Measurements from ENCODE around the gene AKAP13. TPM values are rescaled to one million over a fixed set of nuclear protein-coding genes. Genes with fewer than 3 reads are reported as not detected.

Gene AKAP13
- polyA plus RNA-seq, 1 of the 3 experiments (the other 2 are of a cell fraction): 8.4 TPM

GRCh38 chr15:85498471-85498870 lies 118.1 kb downstream of the AKAP13 start (continued):
- no peak for TF ChIP-seq TAF1 (IDR thresholded peaks at IDR 0.05; ENCODE audit: borderline replicate concordance, low read depth, low read length)
- no peak for TF ChIP-seq NFIC (IDR thresholded peaks at IDR 0.05; ENCODE audit: borderline replicate concordance)
- no peak for TF ChIP-seq YY1 (IDR thresholded peaks at IDR 0.05; ENCODE audit: low read depth)
- TF ChIP-seq POLR2AphosphoS5 (IDR thresholded peaks at IDR 0.05; ENCODE audit: low read depth, low read length): no peak

GRCh38 chr15:85499371-85499887 lies 119.0 kb downstream of the AKAP13 start:
- Histone ChIP-seq H3K79me2 (ENCODE audit: insufficient read depth) (peaks cover 40% of the 10 kb centered on the region), H3K4me1 (ENCODE audit: control insufficient read depth in 1 of 2, insufficient read depth in 2 of 2, low read depth in 1 of 2, low read length in 1 of 2) (peaks cover 3 to 51% of the 10 kb centered on the region in 2 experiments; a peak in 3 of 4 replicates), H3K27me3 (ENCODE audit: insufficient read depth) (no peaks in the 10 kb centered on the region), H3K4me3 (ENCODE audit: low read depth in 2 of 2, low read length in 1 of 2) (no peak overlapping the region), H3K9me3 (no peaks in the 10 kb centered on the region), H3K27ac (ENCODE audit: low read depth in 2 of 2, low read length in 1 of 2) (peak overlapping the region in 1 of 2 experiments; percentile 73; a peak in 2 of 4 replicates), H3K36me3 (replicated peaks in 1 of 2; ENCODE audit: control insufficient read depth in 1 of 2, insufficient read depth in 2 of 2, low read length in 1 of 2) (no peaks in the 10 kb centered on the region), H2AFZ (ENCODE audit: low read depth) (no peak overlapping the region), H3K9me2 (no peaks in the 10 kb centered on the region), H3K4me2 (no peak overlapping the region), H4K20me1 (ENCODE audit: insufficient read depth) (peaks cover 4% of the 10 kb centered on the region), H3K9ac (no peak overlapping the region), H3F3A (replicated peaks; ENCODE audit: insufficient read depth) (peaks cover 4% of the 10 kb centered on the region)
- POLR2A ChIA-PET: no interaction called here
- 74% methylated on average over 7 of the region's 7 CpGs for WGBS (ENCODE audit: low lambda C conversion rate)
- CTCF ChIA-PET: interaction anchor here (1.7 to 10.5 kb wide), 2 partner anchors 11 to 203 kb away, joined by 11 to 97 read pairs; no protein-coding TSS in a partner anchor
- TF ChIP-seq PBX3 (IDR thresholded peaks at IDR 0.05): no peak
- no peak for TF ChIP-seq EP300 (IDR thresholded peaks at IDR 0.05; ENCODE audit: borderline replicate concordance in 1 of 2, low read depth in 1 of 2, low read length in 1 of 2)
- no peak for TF ChIP-seq ZBTB33 (IDR thresholded peaks at IDR 0.05; ENCODE audit: borderline replicate concordance, low read depth)
- TF ChIP-seq RAD21 (IDR thresholded peaks at IDR 0.05; ENCODE audit: low read length): no peak
- TF ChIP-seq USF2 (IDR thresholded peaks at IDR 0.05; ENCODE audit: borderline replicate concordance, low read depth, low read length): no peak
- DNase-seq: no peak

- H3K27me3 ChIP-seq (ENCODE audit: insufficient read depth): no peaks in the 10 kb centered on the region
- no peaks in the 10 kb centered on the region for H3K9me3 ChIP-seq
- H3K9me2 ChIP-seq: no peaks in the 10 kb centered on the region
- TF ChIP-seq RAD21 (IDR thresholded peaks at IDR 0.05; ENCODE audit: low read length): no peak
- no peak for TF ChIP-seq YY1 (IDR thresholded peaks at IDR 0.05; ENCODE audit: low read depth)
- no peak for TF ChIP-seq MXI1 (IDR thresholded peaks at IDR 0.05; ENCODE audit: low read depth, low read length)
- TF ChIP-seq GATA2 (CRISPR knock-in tag; IDR thresholded peaks at IDR 0.05): no peak
- no peak for TF ChIP-seq USF2 (IDR thresholded peaks at IDR 0.05; ENCODE audit: borderline replicate concordance, low read depth, low read length)
- no peak for TF ChIP-seq USF1 (IDR thresholded peaks at IDR 0.05; ENCODE audit: borderline replicate concordance, low read depth)
- no peak overlapping the region for H3K4me2 ChIP-seq
- H3K4me3 ChIP-seq (ENCODE audit: low read depth in 2 of 2, low read length in 1 of 2): no peak overlapping the region
- H2AFZ ChIP-seq (ENCODE audit: low read depth): no peak overlapping the region
- H3K27ac ChIP-seq (ENCODE audit: low read depth in 2 of 2, low read length in 1 of 2): peak overlapping the region in 1 of 2 experiments; percentile 73; a peak in 2 of 4 replicates
- peaks cover 5% of the 10 kb centered on the region for H4K20me1 ChIP-seq (ENCODE audit: insufficient read depth)
- no peak overlapping the region for H3K9ac ChIP-seq
- WGBS (ENCODE audit: low lambda C conversion rate): 86% methylated on average over 6 of the region's 6 CpGs
- no peaks in the 10 kb centered on the region for H3K36me3 ChIP-seq (replicated peaks in 1 of 2; ENCODE audit: control insufficient read depth in 1 of 2, insufficient read depth in 2 of 2, low read length in 1 of 2)
- no peak for DNase-seq
- peaks cover 38% of the 10 kb centered on the region for H3K79me2 ChIP-seq (ENCODE audit: insufficient read depth)
- CTCF ChIA-PET: interaction anchor here (1.7 to 10.5 kb wide), 2 partner anchors 12 to 204 kb away, joined by 11 to 97 read pairs; no protein-coding TSS in a partner anchor
- POLR2A ChIA-PET: no interaction called here
- peaks cover 4% of the 10 kb centered on the region for H3F3A ChIP-seq (replicated peaks; ENCODE audit: insufficient read depth)
- peaks cover 0 to 46% of the 10 kb centered on the region in 2 experiments; a peak in 2 of 4 replicates for H3K4me1 ChIP-seq (ENCODE audit: control insufficient read depth in 1 of 2, insufficient read depth in 2 of 2, low read depth in 1 of 2, low read length in 1 of 2)
Measured at GRCh38 chr15:85500060-85500708, 119.8 kb downstream of the AKAP13 start.

Data from SK-N-SH (cell line).